ENCODE measurements around the gene EXD2.

EXD2 gene

GRCh38 chr14:69252851-69253250 lies 61.6 kb downstream of the EXD2 start:
- H3K27me3 Mint-ChIP-seq, result peaks cover 7% of the 10 kb centered on the region
- H3K4me1 Mint-ChIP-seq (ENCODE audit: low read depth), result no peaks in the 10 kb centered on the region
- H3K36me3 Mint-ChIP-seq, result no peaks in the 10 kb centered on the region
- H3K4me3 Mint-ChIP-seq, result no peak overlapping the region
- H3K27ac Mint-ChIP-seq, result no peak overlapping the region
- H3K9me3 Mint-ChIP-seq (ENCODE audit: low read depth), result no peaks in the 10 kb centered on the region

- Mint-ChIP-seq H3K27ac (no peak overlapping the region), H3K9me3 (ENCODE audit: low read depth) (no peaks in the 10 kb centered on the region), H3K4me3 (peak overlapping the region; percentile 66), H3K4me1 (ENCODE audit: low read depth) (peaks cover 10% of the 10 kb centered on the region), H3K36me3 (no peaks in the 10 kb centered on the region), H3K27me3 (peaks cover 30% of the 10 kb centered on the region)
Measured at GRCh38 chr14:69259168-69259526, 67.8 kb downstream of the EXD2 start.

DNA sequence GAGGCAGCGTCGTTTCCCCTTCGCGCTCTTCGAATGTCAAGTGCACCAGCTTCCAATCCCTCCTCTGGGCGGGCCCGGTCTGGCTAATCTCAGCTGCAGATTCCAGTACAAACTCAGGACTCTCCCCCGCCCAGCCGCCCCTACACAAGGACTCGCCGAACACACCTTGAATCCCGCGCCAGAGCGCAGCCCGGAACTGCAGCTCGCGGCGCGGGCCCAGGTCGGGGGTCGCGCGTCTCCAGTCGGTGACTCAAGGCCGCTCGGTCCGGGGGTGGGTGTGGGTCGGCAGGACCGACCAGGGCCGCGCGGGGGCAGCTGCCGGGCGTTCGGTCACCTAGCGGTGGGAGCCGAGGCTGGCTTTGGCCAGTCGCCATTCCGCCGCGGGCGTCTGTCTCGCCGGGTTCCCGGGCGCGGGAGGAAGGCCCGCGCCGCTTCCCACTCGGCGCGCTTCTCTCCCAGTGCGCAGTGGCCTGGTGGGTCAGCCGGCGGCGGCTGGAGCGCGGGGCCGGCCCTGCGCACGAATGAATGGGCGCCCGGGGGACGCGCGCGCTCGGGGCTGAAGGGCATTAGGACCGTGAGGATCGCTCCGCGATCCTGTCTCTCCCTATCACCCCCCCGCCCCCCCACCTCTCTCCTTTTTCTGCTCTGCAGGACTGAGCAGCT lies 68.4 kb downstream of the EXD2 start, which contains the start of gene GALNT16:
Gene GALNT16, plus strand, starts transcription at position 632 of the 663 bp plus-strand sequence. CDS start 133 bp downstream, outside the sequence.
- Mint-ChIP-seq H3K4me1 (ENCODE audit: low read depth) (peaks cover 10% of the 10 kb centered on the region), H3K4me3 (peak within 1 kb of the TSS; percentile 66), H3K9me3 (ENCODE audit: low read depth) (no peaks in the 10 kb centered on the region), H3K27ac (no peak within 1 kb of the TSS), H3K36me3 (no peaks in the 10 kb centered on the region), H3K27me3 (peaks cover 32% of the 10 kb centered on the region)

- Mint-ChIP-seq H3K36me3 (no peaks in the 10 kb centered on the region), H3K27ac (no peak overlapping the region), H3K9me3 (ENCODE audit: low read depth) (no peaks in the 10 kb centered on the region), H3K27me3 (peaks cover 31% of the 10 kb centered on the region), H3K4me1 (ENCODE audit: low read depth) (peaks cover 10% of the 10 kb centered on the region), H3K4me3 (peak overlapping the region; percentile 60)
Measured at GRCh38 chr14:69260190-69260860, 69.0 kb downstream of the EXD2 start.

GRCh38 chr14:69260861-69261564 lies 69.7 kb downstream of the EXD2 start:
- Mint-ChIP-seq H3K27me3 (peaks cover 31% of the 10 kb centered on the region), H3K4me3 (peak overlapping the region; percentile 76), H3K36me3 (no peaks in the 10 kb centered on the region), H3K9me3 (ENCODE audit: low read depth) (no peaks in the 10 kb centered on the region), H3K4me1 (ENCODE audit: low read depth) (peaks cover 10% of the 10 kb centered on the region), H3K27ac (no peak overlapping the region)

DNA sequence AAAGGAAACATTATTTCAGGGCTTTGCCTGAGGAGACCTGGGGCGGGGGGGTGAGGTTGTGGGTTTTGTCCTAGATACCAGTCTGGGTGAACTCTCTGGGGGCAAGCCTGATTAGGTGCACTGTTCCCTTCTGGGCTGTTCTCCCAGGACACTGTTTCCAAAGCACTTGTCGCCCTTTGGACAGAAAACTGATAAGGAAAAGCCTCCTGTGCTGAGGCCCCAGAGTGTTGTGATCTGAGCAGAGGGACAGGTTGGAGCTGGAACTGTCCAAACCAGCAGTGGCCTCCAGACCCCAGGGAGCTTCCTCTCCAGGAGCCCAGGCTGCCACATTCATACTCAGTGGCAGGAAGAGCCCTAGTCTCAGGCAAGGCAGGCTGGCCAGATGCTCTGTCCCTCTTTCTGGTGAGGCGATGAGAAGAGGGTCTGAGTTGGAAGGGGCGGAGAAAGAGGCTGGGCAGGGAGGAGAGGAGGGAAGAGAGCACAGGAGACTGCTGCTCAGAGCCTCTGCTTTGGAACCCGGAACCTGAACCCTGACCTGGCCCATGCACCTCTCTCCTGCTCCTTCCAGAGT lies 70.5 kb downstream of the EXD2 start:
- peak overlapping the region; percentile 76 for H3K4me3 Mint-ChIP-seq
- H3K27ac Mint-ChIP-seq, result no peak overlapping the region
- no peaks in the 10 kb centered on the region for H3K9me3 Mint-ChIP-seq (ENCODE audit: low read depth)
- H3K27me3 Mint-ChIP-seq, result peaks cover 30% of the 10 kb centered on the region
- no peaks in the 10 kb centered on the region for H3K36me3 Mint-ChIP-seq
- peaks cover 10% of the 10 kb centered on the region for H3K4me1 Mint-ChIP-seq (ENCODE audit: low read depth)

DNA sequence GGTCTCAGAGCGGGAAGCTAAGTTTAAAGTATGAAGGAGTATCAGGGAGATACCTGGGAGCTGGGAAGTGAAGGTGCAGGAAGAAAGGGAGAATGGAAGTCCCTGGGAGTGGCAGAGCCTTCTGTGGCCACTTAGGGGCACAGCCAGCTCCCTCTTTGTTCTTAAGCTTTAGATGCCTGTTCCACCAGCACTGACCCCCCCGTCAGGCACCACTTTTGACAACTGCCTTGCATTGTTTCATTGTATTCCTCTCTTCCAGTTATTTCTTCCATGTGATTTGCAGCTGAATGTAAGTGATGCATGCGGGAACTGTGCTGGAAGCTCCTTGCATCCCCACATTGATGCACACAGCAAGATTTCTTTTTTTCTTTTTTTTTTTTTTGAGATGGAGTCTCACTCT lies 71.2 kb downstream of the EXD2 start:
- peaks cover 33% of the 10 kb centered on the region for H3K27me3 Mint-ChIP-seq
- no peak overlapping the region for H3K4me3 Mint-ChIP-seq
- no peaks in the 10 kb centered on the region for H3K36me3 Mint-ChIP-seq

DNA sequence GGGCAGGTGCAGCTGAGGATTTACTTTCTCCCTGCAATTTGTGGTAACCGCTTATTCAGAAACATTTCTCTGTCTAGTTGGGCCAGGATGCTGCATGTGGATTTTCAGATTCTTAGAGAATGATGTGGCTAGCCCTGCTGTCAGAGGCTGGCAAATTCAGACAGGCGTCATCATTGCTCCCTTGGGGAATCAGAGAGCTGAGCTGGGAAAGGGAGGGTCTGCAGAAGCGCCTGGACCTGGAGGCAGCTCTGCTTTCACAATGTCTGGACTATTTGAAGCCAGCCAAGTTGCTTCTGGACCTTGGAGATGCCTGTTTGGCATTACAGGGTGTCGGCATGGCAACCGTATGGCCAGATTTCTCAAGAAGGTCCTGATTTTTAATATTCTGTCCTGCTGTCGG lies 72.1 kb downstream of the EXD2 start:
- Mint-ChIP-seq H3K27ac (no peak overlapping the region), H3K4me1 (ENCODE audit: low read depth) (peaks cover 10% of the 10 kb centered on the region), H3K27me3 (peaks cover 26% of the 10 kb centered on the region), H3K36me3 (no peaks in the 10 kb centered on the region), H3K9me3 (ENCODE audit: low read depth) (no peaks in the 10 kb centered on the region), H3K4me3 (no peak overlapping the region)

More for the DNA sequence above, 71.2 kb downstream of the EXD2 start:
- peaks cover 10% of the 10 kb centered on the region for H3K4me1 Mint-ChIP-seq (ENCODE audit: low read depth)
- H3K9me3 Mint-ChIP-seq (ENCODE audit: low read depth), result no peaks in the 10 kb centered on the region
- no peak overlapping the region for H3K27ac Mint-ChIP-seq

DNA sequence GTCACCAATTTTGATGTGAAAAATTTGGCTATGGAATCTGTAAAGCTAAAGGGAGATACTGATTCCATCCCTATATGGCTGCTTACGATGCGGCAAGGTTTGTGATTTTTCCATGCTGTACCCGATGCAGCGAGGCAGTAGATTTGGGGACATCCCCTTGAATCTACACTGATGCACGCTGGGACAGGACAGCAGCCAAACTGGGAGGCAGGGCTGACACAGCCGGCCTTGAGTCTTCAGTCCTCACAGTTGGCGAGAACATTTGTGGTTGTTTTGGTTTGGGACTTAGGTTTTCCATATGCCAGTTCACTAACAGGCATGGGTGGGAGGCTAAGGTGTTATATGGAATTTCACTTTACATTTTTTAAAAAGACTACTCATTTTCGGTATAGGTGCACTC lies 72.5 kb downstream of the EXD2 start:
- Mint-ChIP-seq H3K4me1 (ENCODE audit: low read depth) (peaks cover 10% of the 10 kb centered on the region), H3K27ac (no peak overlapping the region), H3K36me3 (no peaks in the 10 kb centered on the region), H3K4me3 (no peak overlapping the region), H3K9me3 (ENCODE audit: low read depth) (no peaks in the 10 kb centered on the region), H3K27me3 (peaks cover 24% of the 10 kb centered on the region)

- Mint-ChIP-seq H3K27ac (no peak overlapping the region), H3K4me1 (ENCODE audit: low read depth) (peaks cover 1% of the 10 kb centered on the region), H3K36me3 (no peaks in the 10 kb centered on the region), H3K4me3 (no peak overlapping the region), H3K9me3 (ENCODE audit: low read depth) (no peaks in the 10 kb centered on the region), H3K27me3 (peaks cover 15% of the 10 kb centered on the region)
Measured at GRCh38 chr14:69266572-69267345, 75.5 kb downstream of the EXD2 start.

DNA sequence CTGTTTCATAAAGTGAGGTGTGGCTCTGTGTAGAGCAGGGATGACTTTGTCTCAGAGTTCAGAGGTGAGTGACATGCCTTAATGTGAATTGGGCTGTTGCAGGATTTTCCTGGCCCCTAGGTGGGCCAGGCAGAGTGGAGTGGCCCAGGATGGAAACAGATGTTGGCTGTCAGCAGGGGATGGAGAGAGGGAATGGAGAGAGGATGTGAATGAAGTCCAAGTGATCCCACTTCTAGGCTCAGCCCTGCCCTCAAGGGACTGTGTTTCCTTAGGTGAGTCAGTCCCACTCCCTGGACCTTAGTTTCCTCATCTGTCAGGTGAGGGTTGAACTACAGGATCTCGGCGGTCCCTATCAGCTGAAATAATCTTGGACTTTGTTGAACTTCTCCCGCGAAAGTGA lies 76.2 kb downstream of the EXD2 start:
- H3K36me3 Mint-ChIP-seq, result no peaks in the 10 kb centered on the region
- peaks cover 1% of the 10 kb centered on the region for H3K4me1 Mint-ChIP-seq (ENCODE audit: low read depth)
- no peak overlapping the region for H3K4me3 Mint-ChIP-seq
- peaks cover 12% of the 10 kb centered on the region for H3K27me3 Mint-ChIP-seq
- H3K27ac Mint-ChIP-seq, result no peak overlapping the region
- no peaks in the 10 kb centered on the region for H3K9me3 Mint-ChIP-seq (ENCODE audit: low read depth)

DNA sequence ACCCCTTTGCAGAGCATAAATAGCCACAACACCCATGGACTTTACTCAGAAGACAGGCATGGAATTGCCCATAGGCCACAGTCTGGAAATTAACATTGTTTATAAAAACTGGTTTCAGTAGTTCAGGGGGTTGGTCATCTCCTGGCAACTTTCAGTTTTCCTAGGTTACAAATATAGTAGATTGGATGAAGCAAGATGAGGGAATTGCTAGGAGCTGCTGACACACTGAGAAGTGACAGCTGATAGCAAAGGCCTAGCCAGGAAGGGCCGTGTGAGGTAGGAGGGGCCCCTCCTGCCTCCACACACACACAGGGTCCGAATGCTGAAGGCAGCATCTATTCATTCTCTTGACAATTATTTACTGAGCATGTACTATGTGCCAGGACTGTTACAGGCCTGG lies 76.9 kb downstream of the EXD2 start:
- Mint-ChIP-seq H3K27me3 (peaks cover 8% of the 10 kb centered on the region), H3K4me3 (no peak overlapping the region), H3K4me1 (ENCODE audit: low read depth) (no peaks in the 10 kb centered on the region), H3K9me3 (ENCODE audit: low read depth) (no peaks in the 10 kb centered on the region), H3K36me3 (no peaks in the 10 kb centered on the region), H3K27ac (no peak overlapping the region)

DNA sequence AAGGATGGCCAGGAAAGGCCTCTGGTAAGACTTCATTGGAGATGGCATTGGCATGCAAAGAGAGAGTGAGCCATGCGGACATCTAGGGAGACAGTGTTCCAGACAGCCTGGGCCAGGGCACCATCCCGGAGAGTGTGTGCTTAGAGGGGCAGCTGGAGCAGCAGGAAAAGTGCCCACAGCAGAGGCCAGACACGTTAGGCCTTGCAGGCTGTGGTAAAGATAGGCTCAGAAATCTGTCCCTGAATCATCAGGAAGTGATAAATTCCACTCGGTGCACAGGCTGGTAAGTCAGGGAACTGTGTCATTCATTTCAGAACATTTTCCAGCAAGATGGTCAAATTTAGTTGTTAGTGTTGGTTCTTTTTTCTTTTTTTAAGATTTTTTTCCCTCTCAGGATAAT lies 77.5 kb downstream of the EXD2 start:
- no peaks in the 10 kb centered on the region for H3K4me1 Mint-ChIP-seq (ENCODE audit: low read depth)
- H3K36me3 Mint-ChIP-seq, result no peaks in the 10 kb centered on the region
- H3K27me3 Mint-ChIP-seq, result peaks cover 8% of the 10 kb centered on the region
- no peaks in the 10 kb centered on the region for H3K9me3 Mint-ChIP-seq (ENCODE audit: low read depth)
- H3K4me3 Mint-ChIP-seq, result no peak overlapping the region
- H3K27ac Mint-ChIP-seq, result no peak overlapping the region

DNA sequence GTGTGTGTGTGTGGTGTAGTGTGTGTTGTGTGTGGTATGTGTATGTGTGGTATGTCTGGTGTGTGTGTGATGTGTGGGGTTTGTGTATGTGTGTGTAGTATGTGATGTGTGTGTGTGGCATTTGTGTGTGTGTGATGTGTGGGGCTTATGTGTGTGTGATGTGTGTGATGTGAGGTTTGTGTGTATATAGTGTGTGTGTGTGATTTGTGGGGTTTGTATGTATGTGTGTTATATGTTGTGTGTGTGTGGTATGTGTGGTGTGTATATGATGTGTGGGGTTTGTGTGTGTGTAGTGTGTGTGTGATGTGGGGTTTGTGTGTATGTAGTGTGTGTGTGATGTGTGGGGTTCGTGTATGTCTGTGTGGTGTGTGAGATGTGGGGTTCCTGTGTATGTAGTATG lies 78.1 kb downstream of the EXD2 start:
- Mint-ChIP-seq H3K9me3 (ENCODE audit: low read depth) (no peaks in the 10 kb centered on the region), H3K4me1 (ENCODE audit: low read depth) (no peaks in the 10 kb centered on the region), H3K36me3 (no peaks in the 10 kb centered on the region), H3K27me3 (peaks cover 6% of the 10 kb centered on the region), H3K4me3 (no peak overlapping the region), H3K27ac (no peak overlapping the region)
